GM12878 (cell line): ENCODE results near the gene FRZB. TPM values are rescaled to one million over a fixed set of nuclear protein-coding genes. Genes with fewer than 3 reads are reported as not detected.

Experiments used
- ATAC-seq: fragments of 200-7000 bp; cut with Tn5 transposase; 3 replicates; pipeline ENCODE4 v1.9.1; 2020; ENCODE audit warnings: mild to moderate bottlenecking, moderate library complexity
- BruUV-seq: library from RNA; stranded (reverse); fragments of 400-500 nt; replicated peaks from 2 replicates; lab custom pipeline; 2021; lab: Mats Ljungman, UMichigan
- CTCF ChIA-PET: fragments of 300-600 bp; sonication (Branson Sonifier 250); formaldehyde crosslinking; extraction: SDS; loops from one replicate; lab custom pipeline; 2021; ENCODE audit warnings: inconsistent platforms; lab: Yijun Ruan, JAX
- POLR2A ChIA-PET: fragments of 350-600 bp; formaldehyde crosslinking; extraction: SDS; loops from one replicate; lab custom pipeline; 2021; ENCODE audit warnings: inconsistent platforms; lab: Charles Lee
- RAD21 ChIA-PET: fragments of 300-600 bp; sonication (Branson Sonifier 250); formaldehyde crosslinking; loops from one replicate; lab custom pipeline; 2023; ENCODE audit warnings: antibody characterized with exemption; ENCODE audit not compliant: unreplicated experiment; lab: Charles Lee
- SMC1A ChIA-PET: fragments of 300-600 bp; sonication (Branson Sonifier 250); formaldehyde crosslinking; loops from one replicate; lab custom pipeline; 2023; ENCODE audit not compliant: unreplicated experiment, uncharacterized antibody; lab: Charles Lee
- DNase-seq: peaks from one replicate; pipeline ENCODE4 v3.0.0-alpha.2; 2011; ENCODE audit warnings: low read depth, low spot score
- FAIRE-seq: peaks from 3 replicates; lab custom pipeline; 2011; peaks lifted over from hg19 to GRCh38; lab: Jason Lieb, UNC
- H2AFZ ChIP-seq: 2 replicates; pipeline ENCODE4 v1.6.0; 2011; ENCODE audit warnings: low read depth, low read length, control low read depth; ENCODE audit not compliant: control insufficient read depth
- H3K27ac ChIP-seq: 2 replicates; pipeline ENCODE4 v1.5.1; 2011; ENCODE audit warnings: control low read depth; ENCODE audit not compliant: control insufficient read depth, insufficient read depth
- H3K27me3 ChIP-seq, 2 experiments: replicated peaks in 1 of 2; 2 replicates each; pipeline versions ENCODE4 v1.6.0 to v1.6.1; 2011; ENCODE audit warnings: low read length in 1 of 2; ENCODE audit not compliant: control insufficient read depth in 2 of 2, insufficient read depth in 2 of 2
- H3K36me3 ChIP-seq, 2 experiments: 2 replicates each; pipeline ENCODE4 v1.5.1; 2011; ENCODE audit warnings: low read length in 1 of 2; ENCODE audit not compliant: control insufficient read depth in 2 of 2, insufficient read depth in 2 of 2
- H3K4me1 ChIP-seq: 2 replicates; pipeline ENCODE4 v1.6.1; 2011; ENCODE audit warnings: mild to moderate bottlenecking, low read length, moderate library complexity, mixed read lengths; ENCODE audit not compliant: control insufficient read depth, insufficient read depth
- H3K4me2 ChIP-seq: 2 replicates; pipeline ENCODE4 v1.6.0; 2011; ENCODE audit warnings: control low read depth; ENCODE audit not compliant: control insufficient read depth, insufficient read depth
- H3K4me3 ChIP-seq: fragments of 200-600 bp; sonication (generic); 2 replicates; pipeline ENCODE4 v1.5.1; 2016
- H3K79me2 ChIP-seq: 2 replicates; pipeline ENCODE4 v1.6.0; 2011; ENCODE audit warnings: low read length; ENCODE audit not compliant: control insufficient read depth, insufficient read depth
- H3K9ac ChIP-seq: 2 replicates; pipeline ENCODE4 v1.8.0; 2011; ENCODE audit warnings: low read length, control low read depth, mixed read lengths; ENCODE audit not compliant: control insufficient read depth, insufficient read depth
- H3K9me3 ChIP-seq: replicated peaks from 3 replicates; pipeline ENCODE4 v1.5.1; 2011; ENCODE audit warnings: mild to moderate bottlenecking, low read length; ENCODE audit not compliant: control insufficient read depth, insufficient read depth
- H4K20me1 ChIP-seq: 2 replicates; pipeline ENCODE4 v1.6.0; 2011; ENCODE audit not compliant: control insufficient read depth, insufficient read depth
- IRF3 ChIP-seq: fragments of 450-650 bp; IDR thresholded peaks from 2 replicates; pipeline ENCODE4 v1.6.1; 2014; ENCODE audit warnings: mild to moderate bottlenecking
- IRF5 ChIP-seq: fragments of 450-650 bp; IDR thresholded peaks from 2 replicates; pipeline ENCODE4 v1.6.1; 2017; ENCODE audit warnings: borderline replicate concordance
- ZBTB40 ChIP-seq: fragments of 450-650 bp; IDR thresholded peaks from 2 replicates; pipeline ENCODE4 v1.6.1; 2016; ENCODE audit warnings: mild to moderate bottlenecking, moderate library complexity, borderline replicate concordance
- WGBS: methylation state at CpG from one replicate; pipeline ENCODE4 v1.1.6; 2016; ENCODE audit warnings: low lambda C conversion rate; ENCODE audit not compliant: insufficient replicate concordance, insufficient coverage; ENCODE audit errors: missing lambda C conversion rate; 5-methylcytosine and 5-hydroxymethylcytosine counted together
- in situ Hi-C: fragments of 300-500 bp; cut with MboI; formaldehyde crosslinking; loops from 9 replicates; pipeline ENCODE4 v1.14.3; 2018; ENCODE audit warnings: mixed read lengths
- intact Hi-C: fragments of 100-400 bp; cut with micrococcal nuclease; formaldehyde crosslinking; loops from one replicate; pipeline ENCODE4 v1.14.2; 2022; ENCODE audit not compliant: unreplicated experiment
- polyA plus RNA-seq, 11 experiments: library from polyadenylated mRNA; depleted of rRNA in 4 of 11; unstranded in 6 of 11; stranded (reverse) in 5 of 11; fragments of >200 nt; fragmentation: Nextera tagmentation in 4 of 11; fragmentation: Illumina TruSeq in 1 of 11; extraction: Ambion mirVana in 4 of 11; extraction: Trizol in 1 of 11; gene quantifications; 1 replicate in 1 of 11; 2 replicates in 10 of 11; pipeline versions ENCODE4 v1.2.1 to v1.2.3, GENCODE V29; 2011 to 2016; ENCODE audit warnings: inconsistent platforms in 2 of 11, missing spikeins in 2 of 11, low read depth in 1 of 11
- total RNA-seq, 4 experiments: library from RNA; depleted of rRNA in 3 of 4; stranded (reverse); fragments of >200 nt in 3 of 4; fragmentation: Illumina TruSeq in 1 of 4; extraction: Trizol in 1 of 4; gene quantifications; 2 replicates each; pipeline versions ENCODE4 v1.2.1 to v1.2.3, GENCODE V29; 2013 to 2021

The FRZB gene
- total and polyA plus RNA-seq, 10 of the 15 experiments (the other 5 are each of a cell fraction or from before 2014, with no cell fraction given), result 0.03 TPM; not detected in 9

GRCh38 chr2:182831101-182831500 lies 35.3 kb downstream of the FRZB start (continued):
- TF ChIP-seq IRF5, result no peak
- TF ChIP-seq, all 136 proteins: peak for 0

DNA sequence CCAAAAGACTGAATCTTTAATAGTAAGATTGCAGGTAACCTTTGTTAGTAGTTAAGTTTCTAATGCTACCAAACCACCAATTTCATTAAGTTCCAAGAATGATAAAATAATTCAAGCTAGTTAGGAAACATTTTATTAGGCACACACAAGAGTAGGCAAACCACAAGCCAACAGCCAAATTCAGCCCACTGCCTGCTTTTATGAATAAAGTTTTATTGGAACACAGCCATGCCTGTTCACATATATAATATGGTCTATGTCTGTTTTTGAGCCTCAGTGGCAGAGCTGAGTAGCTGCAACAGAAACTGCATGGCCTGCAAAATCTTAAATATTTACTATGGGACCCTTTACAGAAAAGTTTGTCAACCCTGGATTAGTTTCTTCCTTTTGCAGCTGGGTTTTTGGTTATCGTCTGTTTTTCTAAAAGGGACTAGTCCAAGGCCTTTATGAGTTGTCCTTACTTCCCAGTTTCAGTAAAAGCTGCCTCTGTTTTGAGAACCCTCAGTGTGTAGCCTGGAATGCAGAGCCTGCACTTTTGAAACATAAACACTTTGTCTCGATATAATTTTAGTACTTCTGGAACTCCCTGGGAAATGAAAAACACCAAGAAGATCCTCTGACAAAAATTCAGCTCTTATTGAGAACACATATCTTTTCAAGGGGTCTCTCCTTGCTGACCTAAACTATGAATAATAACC lies 39.1 kb downstream of the FRZB start:
- H3K79me2 ChIP-seq, result no peaks in the 10 kb centered on the region
- no peak overlapping the region for H3K27ac ChIP-seq
- in situ Hi-C loops (no loop called here), intact Hi-C loops (no loop called here)
- FAIRE-seq (no peak), DNase-seq (no peak), ATAC-seq (no peak)
- RAD21 ChIA-PET, result no interaction called here
- no peak overlapping the region for H2AFZ ChIP-seq
- BruUV-seq, result no TSS peak
- no peaks in the 10 kb centered on the region for H3K9me3 ChIP-seq
- TF ChIP-seq ZBTB40 (peak; percentile 34; the same call in 1 of the 2 replicates), IRF3 (no peak)
- no peak overlapping the region for H3K4me2 ChIP-seq
- POLR2A ChIA-PET, result no interaction called here
- SMC1A ChIA-PET, result interaction anchor here (1.0 to 1.2 kb wide), 2 partner anchors 11 to 18 kb away, joined by 3 read pairs; no protein-coding TSS in a partner anchor
- H3K4me3 ChIP-seq, result no peak overlapping the region
- CTCF ChIA-PET, result interaction anchor here (0.5 kb wide), 1 partner anchor 386 kb away, joined by 3 read pairs; no protein-coding TSS in a partner anchor
- no peaks in the 10 kb centered on the region for H3K4me1 ChIP-seq
- H3K36me3 ChIP-seq, result no peaks in the 10 kb centered on the region
- no peaks in the 10 kb centered on the region for H4K20me1 ChIP-seq
- WGBS, result 59% methylated on average over 2 of the region's 2 CpGs
- H3K27me3 ChIP-seq, result 0 out of 4 replicates have a peak, but pooled peaks cover 0 to 2% of the 10 kb centered on the region in 2 experiments
- H3K9ac ChIP-seq, result no peak overlapping the region
